GM21360 (cell line): ENCODE data around the gene MAP4K4.
"Not testable (repeated sequence)": the region's sequence is repeated elsewhere in the genome, so short reads cannot be mapped to it uniquely, and the experiment has no call there.

Experiments
- ATAC-seq: cut with Tn5 transposase; IDR thresholded peaks from one replicate; pipeline ENCODE4 v1.9.1; 2021; ENCODE audit warnings: mild to moderate bottlenecking, moderate library complexity; ENCODE audit not compliant: unreplicated experiment

Gene MAP4K4

DNA sequence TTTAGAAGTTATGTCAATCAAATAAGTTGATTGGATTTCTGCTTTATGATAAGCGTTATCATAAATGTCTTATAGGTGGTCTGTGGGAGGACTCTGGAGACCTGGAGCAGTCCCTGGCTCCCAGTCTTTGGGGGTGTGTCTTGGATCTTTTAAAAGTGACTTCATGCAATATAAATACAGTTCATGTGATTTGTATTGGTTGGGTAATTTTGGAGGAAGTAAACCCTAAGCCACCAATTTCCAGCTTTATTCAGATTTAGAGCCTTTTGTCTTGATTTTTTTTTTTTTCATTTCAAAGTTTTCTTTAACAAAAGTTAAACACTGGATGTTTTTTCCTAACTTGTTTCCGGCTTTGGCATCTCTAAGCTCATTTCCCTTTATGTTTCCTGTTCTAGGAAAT lies 68.8 kb downstream of the MAP4K4 start:
- no peak for ATAC-seq

- no peak for ATAC-seq
Observed at GRCh38 chr2:101766871-101767739, 69.6 kb downstream of the MAP4K4 start.

DNA sequence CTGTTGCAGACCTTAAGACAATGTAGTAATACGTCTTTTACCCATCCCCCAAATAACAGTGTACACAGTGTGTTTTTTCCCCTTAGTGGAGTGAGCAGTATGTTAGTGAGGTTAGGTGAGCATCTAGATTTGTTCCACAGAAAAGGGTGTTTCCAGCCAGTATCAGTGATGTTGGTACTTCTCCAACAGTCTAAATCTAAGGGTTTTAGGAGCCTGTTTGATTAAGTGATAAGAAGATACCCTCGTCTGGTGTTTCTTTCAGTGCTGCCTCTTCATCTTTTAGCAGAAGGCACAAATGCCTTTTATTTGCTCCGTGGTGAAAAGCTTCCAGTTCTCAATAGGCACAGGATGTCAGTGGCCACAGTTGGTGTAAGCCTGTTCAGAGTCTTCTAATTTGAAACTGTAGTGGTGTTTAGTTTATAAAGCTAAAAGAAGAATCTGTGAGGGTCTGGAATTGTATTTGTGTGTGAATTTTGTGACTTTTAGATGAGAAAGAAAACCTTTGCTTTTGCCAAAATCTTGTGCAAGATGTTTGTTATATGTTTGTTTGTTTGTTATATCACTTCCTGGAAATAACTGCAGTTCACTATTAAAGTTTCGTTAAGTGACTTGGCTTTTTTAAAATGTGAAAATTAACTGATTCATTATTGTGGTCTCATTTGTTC lies 71.2 kb downstream of the MAP4K4 start:
- no peak for ATAC-seq

DNA sequence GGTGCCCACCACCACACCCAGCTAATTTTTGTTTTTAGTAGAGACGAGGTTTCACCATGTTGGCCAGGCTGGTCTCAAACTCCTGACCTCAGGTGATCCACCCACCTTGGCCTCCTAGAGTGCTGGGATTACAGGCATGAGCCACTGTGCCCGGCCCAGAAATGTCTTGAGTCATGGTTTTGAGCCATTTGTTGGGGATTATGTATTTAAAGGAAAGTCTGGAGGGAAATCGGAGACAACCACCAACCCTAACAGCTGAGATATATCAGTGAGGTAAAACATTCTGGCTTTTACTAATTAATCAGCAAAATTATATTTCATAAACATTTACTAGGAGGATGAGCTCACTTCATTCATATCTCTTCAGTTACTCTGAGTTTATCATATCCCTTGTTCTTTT lies 72.2 kb downstream of the MAP4K4 start:
- not testable (repeated sequence) for ATAC-seq

- no peak for ATAC-seq
Observed at GRCh38 chr2:101770726-101771125, 73.2 kb downstream of the MAP4K4 start.

DNA sequence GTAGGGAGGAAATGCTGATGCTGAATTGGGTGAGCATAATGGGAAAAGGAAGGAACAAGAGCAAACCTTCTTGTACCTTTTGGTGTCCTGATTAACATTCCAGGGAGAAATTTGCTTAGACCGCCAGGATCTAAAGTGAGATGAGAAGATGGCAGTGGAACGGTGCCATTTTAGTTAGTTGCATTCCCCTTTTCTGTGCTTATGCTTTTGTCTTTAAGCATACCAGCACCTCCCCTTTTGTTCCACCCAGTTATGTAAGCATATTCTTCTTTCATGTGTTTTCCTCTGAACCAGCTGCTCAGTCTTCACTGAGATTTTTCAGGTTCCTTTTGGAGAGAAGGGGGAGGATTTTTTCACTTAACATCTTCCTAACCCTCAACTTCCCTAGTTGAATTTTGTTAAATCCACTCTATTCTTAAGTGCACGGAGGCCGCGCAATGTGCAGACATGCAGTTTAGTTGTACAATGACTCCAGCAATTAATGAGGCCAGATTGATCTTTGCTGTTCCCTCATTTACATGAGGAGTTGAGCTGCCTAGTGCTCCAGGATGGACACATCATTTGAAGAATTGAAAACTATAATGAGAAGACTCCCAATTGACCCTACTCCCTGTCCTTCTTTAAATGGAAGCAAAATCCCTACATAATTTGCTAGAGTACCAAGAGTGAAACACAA lies 73.9 kb downstream of the MAP4K4 start:
- no peak for ATAC-seq

- no peak for ATAC-seq
Observed at GRCh38 chr2:101771910-101772321, 74.4 kb downstream of the MAP4K4 start.

DNA sequence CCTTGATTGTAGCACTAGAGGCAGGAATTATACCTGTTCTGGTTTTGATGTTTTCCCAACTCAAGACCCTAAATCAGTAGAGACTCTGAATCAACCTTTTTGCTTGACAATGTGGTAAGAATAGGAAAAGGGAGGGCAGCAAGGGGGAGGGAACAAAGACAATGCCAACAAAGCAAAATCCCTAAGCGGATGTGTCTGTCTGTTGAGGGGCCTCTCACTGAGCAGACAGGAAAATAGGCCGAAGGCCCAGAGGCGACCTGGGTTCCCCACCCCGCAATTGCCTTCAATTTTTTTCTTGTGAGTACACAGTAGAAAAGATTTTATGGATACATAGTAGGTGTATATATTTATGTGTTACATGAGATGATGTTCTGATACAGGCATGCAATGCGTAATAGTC lies 75.6 kb downstream of the MAP4K4 start:
- no peak for ATAC-seq

DNA sequence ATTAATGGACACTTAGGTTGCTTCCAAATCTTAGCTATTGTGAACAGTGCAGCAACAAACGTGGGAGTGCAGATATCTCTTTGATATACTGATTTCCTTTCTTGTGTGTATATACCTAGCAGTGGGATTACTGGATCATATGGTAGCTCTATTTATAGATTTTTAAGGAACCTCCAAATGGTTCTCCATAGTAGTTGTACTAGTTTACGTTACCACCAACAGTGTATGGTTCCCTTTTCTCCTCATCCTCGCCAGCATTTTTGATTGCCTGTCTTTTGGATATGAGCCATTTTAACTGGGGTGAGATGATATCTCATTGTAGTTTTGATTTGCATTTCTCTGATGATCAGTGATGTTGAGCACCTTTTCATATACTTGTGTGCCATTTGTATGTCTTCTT lies 76.5 kb downstream of the MAP4K4 start:
- ATAC-seq = not testable (repeated sequence)

DNA sequence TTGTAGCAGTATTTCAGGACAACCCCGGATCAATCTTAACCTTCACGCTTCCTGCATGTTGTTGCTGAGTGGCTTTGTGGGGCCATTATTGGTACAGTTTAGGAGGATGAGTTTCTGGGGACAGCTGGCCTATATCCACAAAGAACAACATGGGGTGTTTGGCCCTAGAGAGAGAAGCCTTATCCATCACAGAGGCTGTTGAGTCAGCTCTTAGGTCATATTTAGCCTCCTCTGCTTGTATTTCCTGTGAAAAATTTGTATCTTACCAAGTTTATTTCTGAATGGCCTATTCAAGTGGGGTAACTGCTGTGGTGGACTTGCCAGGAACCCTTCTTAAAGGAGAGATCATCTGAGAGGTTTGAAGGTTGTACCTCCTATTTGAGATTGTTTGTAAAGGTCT lies 77.6 kb downstream of the MAP4K4 start:
- ATAC-seq = no peak

GRCh38 chr2:101775636-101776035 lies 78.1 kb downstream of the MAP4K4 start:
- ATAC-seq = no peak

DNA sequence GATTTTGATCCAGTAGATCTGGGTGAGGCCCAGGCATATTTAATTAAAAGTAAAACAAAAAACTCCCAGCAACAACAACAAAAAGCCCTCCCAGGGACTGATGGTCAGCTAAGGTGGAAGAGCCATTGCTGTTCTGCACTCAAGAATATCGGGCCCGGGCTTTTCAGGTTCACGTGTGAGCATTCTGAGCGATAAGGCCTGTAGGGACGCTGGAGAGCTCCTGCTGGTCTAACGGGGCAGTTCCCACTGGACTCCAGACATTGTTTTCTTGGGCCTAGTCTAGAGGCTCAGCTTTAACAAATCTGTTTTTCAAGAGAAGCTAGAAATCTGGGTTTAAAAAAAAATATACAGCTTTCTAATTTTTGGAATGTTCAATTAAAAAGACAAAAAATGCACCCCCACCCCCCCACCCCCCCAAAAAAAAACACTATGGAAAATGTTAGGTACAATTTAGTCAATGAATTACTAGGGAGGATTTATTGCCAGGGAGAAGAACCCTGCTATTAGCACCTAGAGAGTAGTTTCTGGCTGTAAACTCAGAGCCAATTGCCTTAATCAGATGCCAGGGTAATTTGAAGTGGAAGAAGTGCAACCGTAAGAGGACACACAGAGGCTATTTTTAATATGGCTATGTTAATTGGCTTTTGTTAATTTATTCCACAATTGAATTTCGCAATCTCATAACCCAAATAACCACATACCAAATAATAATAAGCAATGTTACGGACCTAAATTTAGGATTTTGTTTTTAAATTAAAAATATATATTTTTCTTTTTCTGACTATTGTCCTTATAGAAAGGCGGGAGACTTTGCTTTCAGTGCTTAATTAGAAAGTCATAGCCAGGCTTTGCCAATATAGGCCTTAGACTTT lies 78.9 kb downstream of the MAP4K4 start:
- ATAC-seq = no peak

GRCh38 chr2:101777337-101777736 lies 79.8 kb downstream of the MAP4K4 start:
- ATAC-seq = no peak

DNA sequence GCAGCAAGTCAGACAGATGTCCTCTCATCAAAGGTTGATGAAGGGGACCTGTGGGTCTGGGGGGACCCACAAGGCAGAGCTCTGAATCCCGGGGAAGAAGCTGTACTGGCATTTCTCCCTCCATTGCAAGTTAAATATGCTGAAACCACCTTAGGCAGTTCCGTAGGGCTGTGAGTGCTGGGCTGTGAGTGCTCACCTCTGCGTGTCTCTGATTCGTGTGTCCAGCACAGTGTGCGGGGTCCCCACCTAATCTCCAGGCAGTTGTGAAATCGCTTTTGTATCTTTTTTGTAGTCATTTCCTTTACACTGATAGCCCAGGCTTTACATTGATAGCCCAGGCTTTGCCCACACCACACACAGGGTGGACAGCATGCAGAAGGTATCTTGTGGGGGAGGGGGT lies 80.6 kb downstream of the MAP4K4 start:
- ATAC-seq = no peak

- no peak for ATAC-seq
Observed at GRCh38 chr2:101779190-101779589, 81.7 kb downstream of the MAP4K4 start.

DNA sequence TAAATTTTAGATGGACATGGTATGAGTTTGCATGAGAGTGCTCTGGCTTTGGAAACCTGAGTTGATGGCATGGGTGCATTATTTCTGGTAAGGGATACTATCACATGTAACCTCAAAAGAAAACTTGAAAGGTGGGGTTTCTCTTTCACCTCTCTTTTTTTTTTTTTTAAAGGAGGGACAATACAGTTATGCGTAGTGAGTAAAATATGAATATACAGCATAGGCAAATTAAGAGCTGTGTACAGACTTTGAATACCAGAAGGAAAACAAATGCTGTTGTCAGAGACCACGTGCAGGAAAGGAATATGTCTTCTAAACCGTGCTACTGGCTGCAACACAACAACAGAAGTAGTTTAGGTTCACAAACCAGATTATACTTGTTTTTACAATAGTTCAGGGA lies 82.1 kb downstream of the MAP4K4 start:
- ATAC-seq = no peak

GRCh38 chr2:101781326-101781725 lies 83.8 kb downstream of the MAP4K4 start:
- ATAC-seq = no peak

DNA sequence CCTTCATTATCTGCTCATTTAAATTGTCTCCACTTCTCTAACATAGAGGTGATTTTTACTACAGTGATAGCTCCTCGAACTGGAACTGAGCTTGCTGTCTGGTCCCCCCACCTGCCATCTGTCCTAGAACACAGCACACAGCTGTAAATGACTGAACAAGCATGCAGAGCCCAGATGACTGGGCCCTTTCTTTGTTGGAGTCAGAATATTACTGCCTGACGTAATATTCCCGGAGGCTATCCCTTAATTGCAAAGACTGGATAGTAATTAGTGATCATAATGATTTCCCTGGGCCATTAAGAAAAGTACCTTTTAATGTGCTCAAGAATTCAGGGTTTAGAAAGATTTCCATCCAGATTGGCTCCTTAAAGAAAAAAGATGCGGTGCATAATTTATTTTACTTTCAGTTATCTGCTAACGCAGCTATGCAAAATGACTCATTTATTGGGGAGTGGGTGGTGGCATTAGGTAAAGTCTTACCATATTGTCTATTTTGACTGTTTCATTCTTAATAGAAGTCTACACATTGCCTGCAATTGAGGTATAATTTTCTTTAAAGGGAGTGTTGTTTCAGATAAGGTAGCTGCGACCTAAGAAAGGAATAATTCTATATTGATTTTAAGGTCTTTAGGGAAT lies 84.4 kb downstream of the MAP4K4 start:
- ATAC-seq = no peak

GRCh38 chr2:101782427-101782792 lies 84.9 kb downstream of the MAP4K4 start:
- ATAC-seq = no peak

DNA sequence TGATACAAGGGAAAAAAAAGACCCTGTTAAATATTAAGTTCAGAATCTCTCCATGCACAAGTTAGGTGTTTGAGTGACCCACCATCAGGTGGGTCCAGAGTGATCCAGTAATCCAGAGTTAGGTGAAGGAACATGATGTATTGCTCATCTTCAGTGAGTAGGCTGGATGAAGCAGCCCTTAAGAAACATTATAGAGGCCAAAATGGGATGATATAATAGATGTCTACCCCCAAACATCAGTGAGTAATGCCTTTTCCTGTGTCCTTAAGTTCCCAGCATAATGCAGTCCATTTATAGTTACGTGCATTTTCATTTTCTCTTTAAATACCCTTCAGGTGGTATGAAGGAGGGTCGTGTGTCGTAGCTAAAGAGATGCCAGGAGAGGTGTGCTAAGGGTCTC lies 89.6 kb downstream of the MAP4K4 start:
- no peak for ATAC-seq
